ENCODE results near the gene CRKL. TPM values are rescaled to one million over a fixed set of nuclear protein-coding genes. Genes with fewer than 3 reads are reported as not detected.

CRKL gene
- total RNA-seq, 1 donor from 2014 or later: 49.2 TPM

GRCh38 chr22:20949698-20950183 lies 32.5 kb downstream of the CRKL start:
- Mint-ChIP-seq H3K27ac (ENCODE audit: unreplicated experiment) (no peak overlapping the region), H3K9me3 (ENCODE audit: low read depth) (no peaks in the 10 kb centered on the region)
- no peak for TF ChIP-seq CTCF (IDR thresholded peaks at IDR 0.05)

GRCh38 chr22:20951151-20951931 lies 34.1 kb downstream of the CRKL start:
- H3K4me1 Mint-ChIP-seq (ENCODE audit: low read depth): peaks cover 10% of the 10 kb centered on the region
- H3K4me3 Mint-ChIP-seq (ENCODE audit: unreplicated experiment): no peak overlapping the region
- no peak overlapping the region for H3K27ac Mint-ChIP-seq (ENCODE audit: unreplicated experiment)
- peaks cover 13% of the 10 kb centered on the region for H3K36me3 Mint-ChIP-seq (ENCODE audit: low read depth)
- no peak for DNase-seq (ENCODE audit: low spot score)
- H3K27me3 Mint-ChIP-seq (ENCODE audit: low read depth): no peaks in the 10 kb centered on the region
- H3K9me3 Mint-ChIP-seq (ENCODE audit: low read depth): no peaks in the 10 kb centered on the region
- no peak for TF ChIP-seq CTCF (IDR thresholded peaks at IDR 0.05)

More at GRCh38 chr22:20949698-20950183, 32.5 kb downstream of the CRKL start:
- no peaks in the 10 kb centered on the region for H3K27me3 Mint-ChIP-seq (ENCODE audit: low read depth)
- peaks cover 21% of the 10 kb centered on the region for H3K4me1 Mint-ChIP-seq (ENCODE audit: low read depth)
- DNase-seq (ENCODE audit: low spot score): no peak
- H3K4me3 Mint-ChIP-seq (ENCODE audit: unreplicated experiment): no peak overlapping the region
- H3K36me3 Mint-ChIP-seq (ENCODE audit: low read depth): peaks cover 13% of the 10 kb centered on the region

- DNase-seq (ENCODE audit: low spot score): no peak
- no peaks in the 10 kb centered on the region for H3K9me3 Mint-ChIP-seq (ENCODE audit: low read depth)
- peaks cover 13% of the 10 kb centered on the region for H3K36me3 Mint-ChIP-seq (ENCODE audit: low read depth)
- TF ChIP-seq CTCF (IDR thresholded peaks at IDR 0.05): no peak
- H3K27ac Mint-ChIP-seq (ENCODE audit: unreplicated experiment): no peak overlapping the region
- no peaks in the 10 kb centered on the region for H3K27me3 Mint-ChIP-seq (ENCODE audit: low read depth)
- H3K4me3 Mint-ChIP-seq (ENCODE audit: unreplicated experiment): no peak overlapping the region
- H3K4me1 Mint-ChIP-seq (ENCODE audit: low read depth): peaks cover 9% of the 10 kb centered on the region
Observed at GRCh38 chr22:20951932-20952380, 34.7 kb downstream of the CRKL start.

GRCh38 chr22:20952544-20953341 lies 35.5 kb downstream of the CRKL start:
- TF ChIP-seq CTCF (IDR thresholded peaks at IDR 0.05): no peak
- Mint-ChIP-seq H3K9me3 (ENCODE audit: low read depth) (no peaks in the 10 kb centered on the region), H3K27me3 (ENCODE audit: low read depth) (no peaks in the 10 kb centered on the region), H3K27ac (ENCODE audit: unreplicated experiment) (no peak overlapping the region), H3K4me1 (ENCODE audit: low read depth) (peaks cover 11% of the 10 kb centered on the region), H3K4me3 (ENCODE audit: unreplicated experiment) (no peak overlapping the region), H3K36me3 (ENCODE audit: low read depth) (peaks cover 13% of the 10 kb centered on the region)
- no peak for DNase-seq (ENCODE audit: low spot score)

- Mint-ChIP-seq H3K9me3 (ENCODE audit: low read depth) (no peaks in the 10 kb centered on the region), H3K27me3 (ENCODE audit: low read depth) (no peaks in the 10 kb centered on the region), H3K4me1 (ENCODE audit: low read depth) (peaks cover 14% of the 10 kb centered on the region), H3K27ac (ENCODE audit: unreplicated experiment) (no peak overlapping the region), H3K4me3 (ENCODE audit: unreplicated experiment) (no peak overlapping the region), H3K36me3 (ENCODE audit: low read depth) (peaks cover 13% of the 10 kb centered on the region)
- TF ChIP-seq CTCF (IDR thresholded peaks at IDR 0.05): no peak
- DNase-seq (ENCODE audit: low spot score): no peak
Observed at GRCh38 chr22:20953342-20953608, 36.1 kb downstream of the CRKL start.

All from chondrocyte (in vitro differentiated cells).